Lung (tissue), 12 donors: Measurements from ENCODE around the gene CD200R1L. TPM values are rescaled to one million over a fixed set of nuclear protein-coding genes. Genes with fewer than 3 reads are reported as not detected.

ENCODE experiments used
- ATAC-seq: fragments of 200-7000 bp; cut with Tn5 transposase; one replicate; pipeline ENCODE4 v1.9.1; 2020; ENCODE audit warnings: moderate number of reproducible peaks; ENCODE audit not compliant: insufficient read depth, low FRiP score
- DNase-seq, 3 donors: peaks; one replicate each; pipeline ENCODE4 v3.0.0-alpha.2; 2013 to 2017
- H3K27ac ChIP-seq, 2 donors: one replicate each; pipeline ENCODE4 v1.5.1; 2013; ENCODE audit warnings: mild to moderate bottlenecking in 2 of 2, moderate library complexity in 2 of 2, control low read depth in 1 of 2, inconsistent platforms in 1 of 2, low read depth in 1 of 2, low read length in 1 of 2
- H3K27me3 ChIP-seq, 3 donors: one replicate each; pipeline ENCODE4 v1.5.1; 2013; ENCODE audit warnings: low read length in 2 of 3; ENCODE audit not compliant: control insufficient read depth in 3 of 3, insufficient read depth in 3 of 3
- H3K36me3 ChIP-seq, 4 donors: one replicate each; pipeline ENCODE4 v1.5.1; 2013; ENCODE audit warnings: low read length in 4 of 4, mild to moderate bottlenecking in 1 of 4, moderate library complexity in 1 of 4; ENCODE audit not compliant: control insufficient read depth in 4 of 4, insufficient read depth in 4 of 4
- H3K4me1 ChIP-seq, 5 donors: one replicate each; pipeline ENCODE4 v1.5.1; 2013; ENCODE audit warnings: low read length in 5 of 5, mild to moderate bottlenecking in 2 of 5, moderate library complexity in 1 of 5; ENCODE audit not compliant: control insufficient read depth in 5 of 5, insufficient read depth in 5 of 5
- H3K4me3 ChIP-seq: one replicate; pipeline ENCODE4 v1.5.1; 2013; ENCODE audit warnings: mild to moderate bottlenecking, control low read depth, moderate library complexity
- H3K9ac ChIP-seq, 2 donors: one replicate each; pipeline ENCODE4 v1.5.1; 2013; ENCODE audit warnings: low read length in 2 of 2, control low read depth in 1 of 2; ENCODE audit not compliant: insufficient read depth in 1 of 2
- H3K9me3 ChIP-seq, 4 donors: one replicate each; pipeline ENCODE4 v1.5.1; 2013; ENCODE audit warnings: low read length in 3 of 4, mild to moderate bottlenecking in 1 of 4, moderate library complexity in 1 of 4; ENCODE audit not compliant: control insufficient read depth in 4 of 4, insufficient read depth in 3 of 4
- CTCF ChIP-seq: IDR thresholded peaks from 2 replicates; pipeline ENCODE4 v1.5.1; 2012; ENCODE audit warnings: mild to moderate bottlenecking; ENCODE audit errors: control extremely low read depth, extremely low read depth
- WGBS, 2 donors: extraction: QIAGEN DNeasy Blood & Tissue Kit; methylation state at CpG; one replicate each; pipeline ENCODE4 v1.1.7; 2013; 5-methylcytosine and 5-hydroxymethylcytosine counted together
- polyA plus RNA-seq, 2 donors: library from polyadenylated mRNA; stranded (reverse); fragments of 200-250 nt; gene quantifications; one replicate each; pipeline ENCODE4 v1.2.1, GENCODE V29; 2013
- total RNA-seq, 2 donors: library from RNA; depleted of rRNA in 1 of 2; stranded (reverse); fragments of >200 nt in 1 of 2; gene quantifications; one replicate each; pipeline ENCODE4 v1.2.1, GENCODE V29; 2014 to 2021
- donor health status: control.
- donor health status: control.
- donor health status: Bipolar disorder and iron deficiency.
- donor health status: healthy.
- donor health status: DM: yes; HTN: yes; CAD: no.

CD200R1L gene
- total and polyA plus RNA-seq, 4 donors: not detected

GRCh38 chr3:112817271-112817670 lies 29.4 kb downstream of the CD200R1L start:
- H3K9me3 ChIP-seq: no peaks in the 10 kb centered on the region
- no peak for TF ChIP-seq CTCF

GRCh38 chr3:112815981-112816380 lies 30.7 kb downstream of the CD200R1L start:
- H3K36me3 ChIP-seq: no peaks in the 10 kb centered on the region
- H3K4me3 ChIP-seq: no peak overlapping the region
- no peak overlapping the region for H3K9ac ChIP-seq
- ATAC-seq: no peak
- TF ChIP-seq CTCF: no peak
- H3K4me1 ChIP-seq: peaks cover 0 to 16% (median 1%) of the 10 kb centered on the region in 5 donors
- no peaks in the 10 kb centered on the region for H3K9me3 ChIP-seq
- DNase-seq: no peak
- no peaks in the 10 kb centered on the region for H3K27me3 ChIP-seq
- no peak overlapping the region for H3K27ac ChIP-seq

More at GRCh38 chr3:112817271-112817670, 29.4 kb downstream of the CD200R1L start:
- Histone ChIP-seq H3K27ac (no peak overlapping the region), H3K4me3 (no peak overlapping the region), H3K4me1 (peaks cover 0 to 8% (median 0%) of the 10 kb centered on the region in 5 donors), H3K9ac (no peak overlapping the region), H3K36me3 (no peaks in the 10 kb centered on the region), H3K27me3 (no peaks in the 10 kb centered on the region)
- no peak for ATAC-seq
- DNase-seq: no peak

GRCh38 chr3:112814266-112814665 lies 32.4 kb downstream of the CD200R1L start:
- WGBS, 2 donors: 37 to 38% methylated on average over 2 of the region's 2 CpGs
- Histone ChIP-seq H3K4me1 (peaks cover 0 to 23% (median 2%) of the 10 kb centered on the region in 5 donors), H3K36me3 (no peaks in the 10 kb centered on the region), H3K27ac (no peak overlapping the region), H3K27me3 (peaks cover 0 to 4% (median 0%) of the 10 kb centered on the region in 3 donors), H3K9me3 (no peaks in the 10 kb centered on the region), H3K9ac (no peak overlapping the region), H3K4me3 (no peak overlapping the region)
- peak; percentile 11 for TF ChIP-seq CTCF
- DNase-seq (peak in 2 of 3 donors; percentile 69 to 80), ATAC-seq (no peak)

- Histone ChIP-seq H3K4me3 (no peak overlapping the region), H3K27ac (no peak overlapping the region), H3K36me3 (no peaks in the 10 kb centered on the region), H3K9me3 (no peaks in the 10 kb centered on the region), H3K4me1 (peaks cover 0 to 23% (median 2%) of the 10 kb centered on the region in 5 donors), H3K9ac (no peak overlapping the region), H3K27me3 (peaks cover 0 to 4% (median 0%) of the 10 kb centered on the region in 3 donors)
- DNase-seq (peak in 1 of 3 donors; percentile 18), ATAC-seq (no peak)
- 5 to 16% methylated on average over 2 of the region's 2 CpGs for WGBS, 2 donors
- TF ChIP-seq CTCF: no peak
Measured at GRCh38 chr3:112813723-112814171, 32.9 kb downstream of the CD200R1L start.
